Gastroesophageal sphincter (tissue), 4 donors: Measurements from ENCODE around the gene RLBP1. TPM values are rescaled to one million over a fixed set of nuclear protein-coding genes. Genes with fewer than 3 reads are reported as not detected.

ENCODE experiments used
- ATAC-seq: fragments of 150-250 bp; one replicate; pipeline ENCODE4 v1.9.1; 2016; ENCODE audit warnings: mild to moderate bottlenecking, moderate library complexity
- H3K27ac ChIP-seq, 4 donors: fragments of 200-600 bp; sonication (generic) in 3 of 4; 1 replicate in 3 of 4; 2 replicates in 1 of 4; pipeline ENCODE4 v1.5.1; 2016 to 2019
- H3K27me3 ChIP-seq: fragments of 200-600 bp; sonication (generic); one replicate; pipeline ENCODE4 v1.5.1; 2019
- H3K36me3 ChIP-seq, 2 donors: fragments of 200-600 bp; sonication (generic); one replicate each; pipeline ENCODE4 v1.5.1; 2019; ENCODE audit warnings: control low read depth in 1 of 2
- H3K4me1 ChIP-seq, 3 donors: fragments of 200-600 bp; sonication (generic); 1 replicate in 2 of 3; 2 replicates in 1 of 3; pipeline ENCODE4 v1.5.1; 2016 to 2019; ENCODE audit warnings: control low read depth in 2 of 3
- H3K4me3 ChIP-seq, 2 donors: fragments of 200-600 bp; sonication (generic); one replicate each; pipeline ENCODE4 v1.5.1; 2019; ENCODE audit warnings: mild to moderate bottlenecking in 1 of 2, moderate library complexity in 1 of 2
- H3K9me3 ChIP-seq, 3 donors: fragments of 200-600 bp; sonication (generic); one replicate each; pipeline ENCODE4 v1.5.1; 2017 to 2019; ENCODE audit warnings: control low read depth in 2 of 3
- CTCF ChIP-seq, 4 experiments: fragments of 200-600 bp in 2 of 4; fragments of 450-650 bp in 2 of 4; sonication (generic) in 1 of 4; IDR thresholded peaks; one replicate each; pipeline ENCODE4 v1.5.1; 2017 to 2019; ENCODE audit warnings: antibody characterized with exemption in 4 of 4, mild to moderate bottlenecking in 2 of 4, moderate library complexity in 2 of 4
- EP300 ChIP-seq: sonication (generic); formaldehyde crosslinking; IDR thresholded peaks from one replicate; pipeline ENCODE4 v1.6.1; 2017; ENCODE audit warnings: antibody characterized with exemption, mild to moderate bottlenecking
- POLR2A ChIP-seq, 2 donors: fragments of 450-650 bp; IDR thresholded peaks; one replicate each; pipeline ENCODE4 v1.6.1; 2017; ENCODE audit warnings: antibody characterized with exemption in 2 of 2, mild to moderate bottlenecking in 2 of 2, moderate library complexity in 1 of 2
- POLR2AphosphoS5 ChIP-seq: sonication (generic); formaldehyde crosslinking; IDR thresholded peaks from one replicate; pipeline ENCODE4 v1.6.1; 2017; ENCODE audit warnings: antibody characterized with exemption
- WGBS, 2 donors: methylation state at CpG; one replicate each; pipeline ENCODE4 v1.1.5; 2018; ENCODE audit warnings: low coverage in 1 of 2; 5-methylcytosine and 5-hydroxymethylcytosine counted together
- total RNA-seq, 4 donors: library from RNA; depleted of rRNA; stranded (reverse); fragments of >200 nt; gene quantifications; one replicate each; pipeline ENCODE4 v1.1.0, GENCODE V29; 2016

RLBP1 gene
- total RNA-seq, 4 donors from 2014 or later: 0.64 TPM; not detected in 3

GRCh38 chr15:89165677-89166076 lies 55.7 kb downstream of the RLBP1 start:
- Histone ChIP-seq H3K36me3 (peaks cover 0 to 5% of the 10 kb centered on the region in 2 donors), H3K27ac (peak overlapping the region in 2 of 4 donors; percentile 23 to 37), H3K27me3 (no peaks in the 10 kb centered on the region), H3K4me3 (no peak overlapping the region), H3K9me3 (no peaks in the 10 kb centered on the region), H3K4me1 (peaks cover 11 to 64% (median 12%) of the 10 kb centered on the region in 3 donors)
- WGBS, 2 donors: 33 to 34% methylated on average over 2 of the region's 2 CpGs
- TF ChIP-seq POLR2AphosphoS5 (no peak), CTCF (IDR thresholded peaks at IDR 0.05) (no peak), POLR2A (IDR thresholded peaks at IDR 0.05) (no peak), EP300 (no peak)
- ATAC-seq: no peak

DNA sequence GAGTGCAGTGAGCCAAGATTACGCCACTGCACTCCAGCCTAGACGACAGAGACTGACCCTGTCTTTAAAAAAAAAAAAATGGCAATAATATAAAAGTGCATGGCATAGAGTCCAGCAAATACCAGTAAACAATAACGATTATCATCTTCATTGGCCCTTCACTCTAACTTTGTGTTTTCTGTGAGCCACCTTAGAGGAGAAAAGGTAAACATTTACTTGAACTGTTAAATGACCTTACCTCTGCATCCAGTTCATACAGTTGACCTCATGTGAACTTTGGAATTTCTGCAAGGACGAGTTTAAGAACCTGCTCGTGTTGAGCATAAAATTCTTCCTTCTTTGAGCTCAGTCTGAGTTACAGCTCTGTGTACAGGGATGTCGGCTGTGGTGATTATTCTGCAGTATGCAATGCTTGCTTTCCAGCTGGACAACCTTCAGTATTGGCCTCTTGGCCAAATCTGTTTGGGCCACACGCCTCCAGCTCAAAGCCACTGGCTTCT lies 56.6 kb downstream of the RLBP1 start:
- H3K27ac ChIP-seq: peak overlapping the region in 1 of 4 donors; percentile 37
- no peaks in the 10 kb centered on the region for H3K27me3 ChIP-seq
- H3K36me3 ChIP-seq: peaks cover 0 to 9% of the 10 kb centered on the region in 2 donors
- H3K9me3 ChIP-seq: no peaks in the 10 kb centered on the region
- no peak overlapping the region for H3K4me3 ChIP-seq
- TF ChIP-seq POLR2AphosphoS5: no peak
- TF ChIP-seq CTCF (IDR thresholded peaks at IDR 0.05): no peak
- no peak for TF ChIP-seq EP300
- no peak for TF ChIP-seq POLR2A (IDR thresholded peaks at IDR 0.05)
- WGBS, 2 donors: 28 to 32% methylated on average over 7 of the region's 7 CpGs
- ATAC-seq: peak; percentile 49
- peaks cover 11 to 62% (median 12%) of the 10 kb centered on the region in 3 donors for H3K4me1 ChIP-seq

GRCh38 chr15:89163271-89164055 lies 57.9 kb downstream of the RLBP1 start:
- H3K27me3 ChIP-seq: no peaks in the 10 kb centered on the region
- H3K4me3 ChIP-seq: no peak overlapping the region
- no peaks in the 10 kb centered on the region for H3K9me3 ChIP-seq
- no peak for TF ChIP-seq CTCF (IDR thresholded peaks at IDR 0.05)
- ATAC-seq: no peak
- H3K36me3 ChIP-seq: peaks cover 0 to 20% of the 10 kb centered on the region in 2 donors
- no peak overlapping the region for H3K27ac ChIP-seq
- whole genome bisulfite sequencing, 2 donors: 40 to 58% methylated on average over 3 to 4 of the region's 5 CpGs
- H3K4me1 ChIP-seq: peaks cover 11 to 57% (median 12%) of the 10 kb centered on the region in 3 donors

GRCh38 chr15:89161666-89162065 lies 59.7 kb downstream of the RLBP1 start:
- Histone ChIP-seq H3K27ac (no peak overlapping the region), H3K4me3 (no peak overlapping the region), H3K36me3 (peaks cover 0 to 36% of the 10 kb centered on the region in 2 donors), H3K27me3 (no peaks in the 10 kb centered on the region), H3K9me3 (no peaks in the 10 kb centered on the region), H3K4me1 (peaks cover 6 to 41% (median 8%) of the 10 kb centered on the region in 3 donors)
- 64 to 69% methylated on average over 3 of the region's 3 CpGs for WGBS, 2 donors
- TF ChIP-seq POLR2AphosphoS5: no peak
- no peak for TF ChIP-seq EP300
- no peak for TF ChIP-seq CTCF (IDR thresholded peaks at IDR 0.05)
- TF ChIP-seq POLR2A (IDR thresholded peaks at IDR 0.05): no peak
- ATAC-seq: no peak

Other genes starting within 250 kb of the RLBP1 start
- gene ABHD2, start 133.1 kb downstream of the RLBP1 start, total RNA-seq: 100 to 1,000 TPM in 1 of 4 donors, 10 to 100 TPM in 3; 54.6 to 108 (median 75.9) TPM
- 10 to 100 TPM in 1 of 4 donors, 1 to 10 TPM in 3; 1.9 to 12.5 (median 7.1) TPM for gene FANCI, start 22.4 kb upstream of the RLBP1 start, total RNA-seq
- 10 to 100 TPM; 40.5 to 57.3 (median 49.2) TPM for gene POLG, start 113.2 kb upstream of the RLBP1 start, total RNA-seq